Fibroblast of lung (primary cell): Measurements from ENCODE around the gene IFNG-AS1.

Source experiments
- EZH2 ChIP-seq: IDR thresholded peaks from 2 replicates; pipeline ENCODE4 v1.5.1; 2012; ENCODE audit warnings: low read length, control low read depth, mild to moderate bottlenecking; ENCODE audit errors: missing control alignments
- TF ChIP-seq, protein P1 (sequence below), 2 donors: IDR thresholded peaks in 1 of 2; conservative IDR thresholded peaks in 1 of 2; 1 replicate in 1 of 2; 2 replicates in 1 of 2; pipeline ENCODE4 v1.5.1; 2011 to 2012; ENCODE audit warnings: low read length in 2 of 2, control low read depth in 1 of 2, inconsistent platforms in 1 of 2, low read depth in 1 of 2, mild to moderate bottlenecking in 1 of 2

DNA sequence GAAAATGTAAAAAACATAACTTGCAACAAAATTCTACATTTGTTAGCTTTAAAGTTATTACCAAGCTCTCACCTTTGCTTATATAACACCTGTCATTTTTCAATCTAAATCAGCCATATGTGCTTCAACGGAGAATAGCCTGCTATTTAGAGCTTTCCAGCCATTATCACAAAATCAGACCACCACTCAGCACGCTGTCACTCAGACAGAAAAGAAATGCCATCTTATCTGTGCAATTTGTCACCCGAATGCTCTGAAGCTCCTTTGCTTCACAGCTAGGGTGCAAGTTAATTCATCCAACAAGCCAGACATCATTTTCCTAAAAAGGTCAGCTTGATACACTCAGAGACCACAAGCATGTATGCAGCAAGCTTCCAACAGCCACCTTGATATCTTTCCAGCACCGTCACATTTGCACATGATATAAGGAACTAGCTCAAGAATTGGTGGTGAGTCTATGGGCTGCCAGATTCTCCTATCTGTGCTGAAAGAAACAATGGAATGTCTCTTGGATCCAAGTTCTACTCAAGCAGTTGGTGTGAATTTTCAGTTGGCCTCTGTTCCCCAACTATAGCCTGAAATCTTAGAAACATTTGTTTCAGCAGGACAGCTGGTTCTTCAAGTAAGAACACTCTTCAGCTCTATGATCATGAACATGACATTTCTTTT lies 20.0 kb upstream of the IFNG-AS1 start:
- TF ChIP-seq, protein P1, sequence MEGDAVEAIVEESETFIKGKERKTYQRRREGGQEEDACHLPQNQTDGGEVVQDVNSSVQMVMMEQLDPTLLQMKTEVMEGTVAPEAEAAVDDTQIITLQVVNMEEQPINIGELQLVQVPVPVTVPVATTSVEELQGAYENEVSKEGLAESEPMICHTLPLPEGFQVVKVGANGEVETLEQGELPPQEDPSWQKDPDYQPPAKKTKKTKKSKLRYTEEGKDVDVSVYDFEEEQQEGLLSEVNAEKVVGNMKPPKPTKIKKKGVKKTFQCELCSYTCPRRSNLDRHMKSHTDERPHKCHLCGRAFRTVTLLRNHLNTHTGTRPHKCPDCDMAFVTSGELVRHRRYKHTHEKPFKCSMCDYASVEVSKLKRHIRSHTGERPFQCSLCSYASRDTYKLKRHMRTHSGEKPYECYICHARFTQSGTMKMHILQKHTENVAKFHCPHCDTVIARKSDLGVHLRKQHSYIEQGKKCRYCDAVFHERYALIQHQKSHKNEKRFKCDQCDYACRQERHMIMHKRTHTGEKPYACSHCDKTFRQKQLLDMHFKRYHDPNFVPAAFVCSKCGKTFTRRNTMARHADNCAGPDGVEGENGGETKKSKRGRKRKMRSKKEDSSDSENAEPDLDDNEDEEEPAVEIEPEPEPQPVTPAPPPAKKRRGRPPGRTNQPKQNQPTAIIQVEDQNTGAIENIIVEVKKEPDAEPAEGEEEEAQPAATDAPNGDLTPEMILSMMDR (conservative IDR thresholded peaks at IDR 0.05 in 1 of 2, IDR thresholded peaks at IDR 0.05 in 1 of 2; ENCODE audit: low read depth in 1 of 2, low read length in 2 of 2) = no peak
- TF ChIP-seq EZH2 = no peak
